Liver (tissue), 3 donors: ENCODE data around the gene LRRN4CL.
"Not testable (repeated sequence)": the region's sequence is repeated elsewhere in the genome, so short reads cannot be mapped to it uniquely, and the experiment has no call there.

Source experiments
- ATF3 ChIP-seq: IDR thresholded peaks from 2 replicates; pipeline ENCODE4 v1.6.1; 2016; ENCODE audit warnings: antibody characterized with exemption
- CTCF ChIP-seq: fragments of 150-350 bp; IDR thresholded peaks from 2 replicates; pipeline ENCODE4 v1.5.1; 2017; ENCODE audit warnings: improper control_type of control experiment, low read depth, low read length; ENCODE audit not compliant: missing input control
- FOXA1 ChIP-seq: IDR thresholded peaks from 2 replicates; pipeline ENCODE4 v1.6.1; 2016; ENCODE audit warnings: antibody characterized with exemption
- JUND ChIP-seq, 2 donors: IDR thresholded peaks; 2 replicates each; pipeline ENCODE4 v1.6.1; 2016; ENCODE audit warnings: antibody characterized with exemption in 2 of 2
- MAX ChIP-seq: IDR thresholded peaks from 2 replicates; pipeline ENCODE4 v1.6.1; 2016; ENCODE audit warnings: antibody characterized with exemption
- RAD21 ChIP-seq, 2 donors: IDR thresholded peaks; 2 replicates each; pipeline ENCODE4 v1.6.1; 2016; ENCODE audit warnings: antibody characterized with exemption in 2 of 2, mild to moderate bottlenecking in 2 of 2
- REST ChIP-seq: IDR thresholded peaks from 2 replicates; pipeline ENCODE4 v1.6.1; 2016; ENCODE audit warnings: antibody characterized with exemption, mild to moderate bottlenecking
- RXRA ChIP-seq, 2 donors: IDR thresholded peaks; 2 replicates each; pipeline ENCODE4 v1.6.1; 2017 to 2018; ENCODE audit warnings: antibody characterized with exemption in 2 of 2, mild to moderate bottlenecking in 1 of 2
- SP1 ChIP-seq: IDR thresholded peaks from 2 replicates; pipeline ENCODE4 v1.6.1; 2018; ENCODE audit warnings: antibody characterized with exemption, mild to moderate bottlenecking
- TAF1 ChIP-seq: conservative IDR thresholded peaks from 2 replicates; pipeline ENCODE4 v1.6.1; 2016; ENCODE audit warnings: antibody characterized with exemption, mild to moderate bottlenecking
- YY1 ChIP-seq: IDR thresholded peaks from 2 replicates; pipeline ENCODE4 v1.6.1; 2016; ENCODE audit warnings: antibody characterized with exemption, mild to moderate bottlenecking
- ZBTB33 ChIP-seq: IDR thresholded peaks from 2 replicates; pipeline ENCODE4 v1.6.1; 2016; ENCODE audit warnings: antibody characterized with exemption
- donor health status: healthy.
- donor health status: healthy.

- TF ChIP-seq CTCF; RAD21 (IDR thresholded peaks at IDR 0.05); FOXA1; TAF1; JUND (IDR thresholded peaks at IDR 0.05); YY1; RXRA (IDR thresholded peaks at IDR 0.05); SP1; ZBTB33; MAX; ATF3; REST: not testable (repeated sequence)
Observed at GRCh38 chr11:62675415-62675814, 13.9 kb downstream of the LRRN4CL start.
